PC-3 (cell line): ENCODE data around the gene IER2.

Source experiments
- EZH2phosphoT487 ChIP-seq: fragments of 300-600 bp; sonication (generic); IDR thresholded peaks from 2 replicates; pipeline ENCODE4 v1.6.1; 2018; ENCODE audit warnings: mild to moderate bottlenecking, antibody characterized with exemption, low read length, borderline replicate concordance
- TF ChIP-seq, protein P1 (sequence below): fragments of 300-600 bp; sonication (generic); conservative IDR thresholded peaks from 2 replicates; pipeline ENCODE4 v1.5.1; 2017; ENCODE audit warnings: antibody characterized with exemption, low read depth, mild to moderate bottlenecking, low read length

DNA sequence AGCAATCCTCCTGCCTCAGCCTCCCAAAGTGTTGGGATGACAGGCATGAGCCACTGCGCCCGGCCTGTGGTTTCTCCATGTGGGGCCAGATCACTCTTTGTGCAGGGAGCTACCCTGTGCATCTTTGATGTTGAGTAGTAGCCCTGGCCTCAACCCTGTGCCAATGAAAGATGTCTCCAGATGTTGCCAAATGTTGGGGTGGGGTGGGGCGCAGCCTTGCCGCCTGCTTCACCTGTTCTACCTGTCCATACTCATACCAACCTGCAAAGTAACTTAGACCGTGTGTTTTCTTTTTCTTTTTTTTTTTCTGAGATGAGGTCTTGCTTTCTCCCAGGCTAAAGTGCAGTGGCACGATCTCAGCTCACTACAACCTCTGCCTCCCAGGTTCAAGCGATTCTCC, 20.9 kb downstream of the IER2 start:
- TF ChIP-seq, protein P1, sequence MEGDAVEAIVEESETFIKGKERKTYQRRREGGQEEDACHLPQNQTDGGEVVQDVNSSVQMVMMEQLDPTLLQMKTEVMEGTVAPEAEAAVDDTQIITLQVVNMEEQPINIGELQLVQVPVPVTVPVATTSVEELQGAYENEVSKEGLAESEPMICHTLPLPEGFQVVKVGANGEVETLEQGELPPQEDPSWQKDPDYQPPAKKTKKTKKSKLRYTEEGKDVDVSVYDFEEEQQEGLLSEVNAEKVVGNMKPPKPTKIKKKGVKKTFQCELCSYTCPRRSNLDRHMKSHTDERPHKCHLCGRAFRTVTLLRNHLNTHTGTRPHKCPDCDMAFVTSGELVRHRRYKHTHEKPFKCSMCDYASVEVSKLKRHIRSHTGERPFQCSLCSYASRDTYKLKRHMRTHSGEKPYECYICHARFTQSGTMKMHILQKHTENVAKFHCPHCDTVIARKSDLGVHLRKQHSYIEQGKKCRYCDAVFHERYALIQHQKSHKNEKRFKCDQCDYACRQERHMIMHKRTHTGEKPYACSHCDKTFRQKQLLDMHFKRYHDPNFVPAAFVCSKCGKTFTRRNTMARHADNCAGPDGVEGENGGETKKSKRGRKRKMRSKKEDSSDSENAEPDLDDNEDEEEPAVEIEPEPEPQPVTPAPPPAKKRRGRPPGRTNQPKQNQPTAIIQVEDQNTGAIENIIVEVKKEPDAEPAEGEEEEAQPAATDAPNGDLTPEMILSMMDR: no peak
- TF ChIP-seq EZH2phosphoT487: no peak
